HUES64 (cell line): ENCODE measurements around the gene UGT1A9.

Source experiments
- H3K27ac ChIP-seq: 2 replicates; pipeline ENCODE4 v1.7.0; 2013; ENCODE audit warnings: low read depth, low read length, inconsistent platforms
- H3K27me3 ChIP-seq: 2 replicates; pipeline ENCODE4 v1.6.1; 2013; ENCODE audit warnings: mild to moderate bottlenecking, low read length; ENCODE audit not compliant: insufficient read depth
- H3K36me3 ChIP-seq: 2 replicates; pipeline ENCODE4 v1.6.1; 2013; ENCODE audit warnings: mild to moderate bottlenecking, low read length; ENCODE audit not compliant: insufficient read depth
- H3K4me1 ChIP-seq: 2 replicates; pipeline ENCODE4 v1.6.1; 2013; ENCODE audit warnings: mild to moderate bottlenecking, low read length, moderate library complexity; ENCODE audit not compliant: insufficient read depth
- H3K4me3 ChIP-seq: 2 replicates; pipeline ENCODE4 v1.5.1; 2013; ENCODE audit warnings: mild to moderate bottlenecking, low read length, moderate library complexity
- H3K9ac ChIP-seq: 2 replicates; pipeline ENCODE4 v1.6.1; 2013; ENCODE audit warnings: mild to moderate bottlenecking, low read depth, low read length
- H3K9me3 ChIP-seq: 2 replicates; pipeline ENCODE4 v1.6.1; 2013; ENCODE audit warnings: low read depth, low read length; ENCODE audit not compliant: insufficient read depth
- WGBS: fragments of 150-250, 120-280 bp; methylation state at CpG from one replicate; pipeline ENCODE4 v1.1.7; 2013; ENCODE audit warnings: missing lambda C conversion rate; 5-methylcytosine and 5-hydroxymethylcytosine counted together

UGT1A9 gene

DNA sequence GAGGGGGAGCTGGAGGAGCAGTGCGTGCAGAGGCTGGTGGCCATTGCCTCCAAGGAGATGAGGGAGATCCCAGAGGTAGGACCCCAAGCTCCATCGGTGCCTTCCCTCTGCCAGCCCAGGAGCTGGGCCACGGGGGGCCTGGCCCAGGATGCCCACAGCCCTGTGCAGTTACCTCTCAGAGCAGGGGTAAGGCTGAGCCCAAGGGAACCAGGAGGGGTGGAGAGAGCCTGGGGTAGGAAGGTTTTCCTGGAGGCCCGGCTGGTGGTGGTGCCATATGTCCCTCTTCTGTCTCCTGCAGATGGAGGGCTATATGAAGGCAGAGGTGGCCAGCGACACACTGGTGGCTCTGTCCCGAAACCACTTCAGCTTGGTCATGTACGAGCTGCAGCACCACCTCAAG, 117.9 kb downstream of the UGT1A9 start:
- H3K9me3 ChIP-seq, result no peaks in the 10 kb centered on the region
- H3K9ac ChIP-seq, result no peak overlapping the region
- H3K4me3 ChIP-seq, result no peak overlapping the region
- no peaks in the 10 kb centered on the region for H3K36me3 ChIP-seq
- H3K27me3 ChIP-seq, result no peaks in the 10 kb centered on the region
- no peaks in the 10 kb centered on the region for H3K4me1 ChIP-seq
- no peak overlapping the region for H3K27ac ChIP-seq
- 94% methylated on average over 7 of the region's 7 CpGs for WGBS

DNA sequence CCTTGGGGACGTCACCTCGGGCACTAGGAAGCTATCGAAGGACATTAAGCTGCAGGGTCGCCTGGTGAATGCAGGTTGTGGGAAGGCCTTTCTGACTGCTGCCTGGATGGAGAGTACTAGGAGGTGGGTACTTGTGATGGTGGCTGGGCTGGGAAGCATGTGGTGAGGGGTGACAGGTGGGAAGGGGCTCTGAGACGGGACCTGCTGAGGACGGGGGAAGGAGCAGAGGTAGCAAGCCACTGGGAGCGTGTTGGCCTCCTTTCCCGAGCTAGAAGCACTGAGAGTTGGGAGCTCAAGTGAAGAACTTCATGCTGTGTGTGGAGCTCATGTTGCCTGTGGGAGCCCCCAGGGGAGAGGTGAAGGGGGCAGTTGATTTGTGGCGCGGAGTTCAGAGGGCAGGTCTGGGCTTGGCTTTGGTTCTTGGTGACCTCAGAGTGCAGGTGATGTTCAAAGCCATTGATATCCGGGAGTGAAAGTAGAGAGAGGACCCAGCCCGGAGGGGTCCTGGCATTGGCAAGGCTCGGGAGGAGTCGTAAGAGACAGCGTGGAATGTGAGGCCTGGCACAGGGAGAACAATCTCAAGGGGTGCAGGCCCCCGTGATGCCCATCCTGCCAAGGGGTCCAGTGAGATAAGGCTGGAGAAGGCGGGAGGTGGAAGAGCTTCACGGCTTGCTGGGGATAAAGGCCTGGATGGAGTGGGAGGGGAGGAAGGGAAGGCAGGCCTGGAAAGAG, 119.6 kb downstream of the UGT1A9 start:
- Histone ChIP-seq H3K4me3 (no peak overlapping the region), H3K9me3 (no peaks in the 10 kb centered on the region), H3K4me1 (no peaks in the 10 kb centered on the region), H3K27ac (no peak overlapping the region), H3K9ac (no peak overlapping the region), H3K36me3 (no peaks in the 10 kb centered on the region), H3K27me3 (no peaks in the 10 kb centered on the region)
- 92% methylated on average over 18 of the region's 18 CpGs for WGBS

DNA sequence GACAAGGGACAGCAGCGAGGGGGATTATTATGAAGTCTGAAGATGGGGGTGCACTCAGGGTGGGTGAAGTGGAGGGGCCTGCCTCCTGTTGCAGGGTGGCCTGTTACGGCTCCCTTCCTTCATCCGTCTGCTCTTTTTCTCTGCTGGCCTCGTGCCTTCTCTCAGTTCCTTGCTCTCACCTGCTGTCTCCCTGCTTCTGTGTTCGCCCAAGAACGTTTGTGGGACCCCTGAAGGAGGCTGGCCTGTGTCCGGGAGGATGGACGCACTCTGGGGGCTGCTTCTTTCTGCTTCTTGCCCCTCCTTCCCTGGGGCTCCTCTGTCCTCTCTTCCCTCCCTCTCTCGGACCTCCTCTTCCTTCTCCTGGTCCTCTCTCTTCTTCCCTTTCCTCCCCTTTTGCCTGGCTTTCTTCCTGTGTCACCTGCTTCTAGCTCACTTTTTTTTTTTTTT, 120.2 kb downstream of the UGT1A9 start:
- H3K27me3 ChIP-seq, result no peaks in the 10 kb centered on the region
- H3K36me3 ChIP-seq, result no peaks in the 10 kb centered on the region
- H3K9ac ChIP-seq, result no peak overlapping the region
- WGBS, result 94% methylated on average over 9 of the region's 9 CpGs
- no peak overlapping the region for H3K27ac ChIP-seq
- H3K4me3 ChIP-seq, result no peak overlapping the region
- no peaks in the 10 kb centered on the region for H3K4me1 ChIP-seq
- H3K9me3 ChIP-seq, result no peaks in the 10 kb centered on the region

DNA sequence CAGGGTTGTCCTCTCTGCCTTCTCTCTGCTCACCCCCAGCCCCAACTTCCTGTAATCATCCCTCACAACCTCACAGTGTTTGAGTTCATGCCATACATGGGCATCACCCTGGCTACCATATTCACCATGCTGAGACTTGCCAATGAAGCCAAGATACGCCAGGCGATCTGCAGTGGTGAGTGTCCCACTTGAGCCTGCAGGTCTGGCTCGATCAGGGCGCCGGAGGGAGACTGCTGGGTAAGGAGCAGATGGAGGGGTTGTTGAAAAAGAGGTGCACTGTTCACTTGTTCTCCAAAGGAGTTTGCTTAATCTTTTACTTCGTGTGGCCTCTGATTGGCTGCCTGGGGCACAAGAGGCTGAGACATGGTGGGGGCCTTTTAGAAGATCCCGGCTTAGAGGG, 121.0 kb downstream of the UGT1A9 start:
- no peaks in the 10 kb centered on the region for H3K9me3 ChIP-seq
- no peaks in the 10 kb centered on the region for H3K4me1 ChIP-seq
- H3K9ac ChIP-seq, result no peak overlapping the region
- no peak overlapping the region for H3K27ac ChIP-seq
- 93% methylated on average over 7 of the region's 7 CpGs for WGBS
- no peaks in the 10 kb centered on the region for H3K27me3 ChIP-seq
- no peaks in the 10 kb centered on the region for H3K36me3 ChIP-seq
- no peak overlapping the region for H3K4me3 ChIP-seq

DNA sequence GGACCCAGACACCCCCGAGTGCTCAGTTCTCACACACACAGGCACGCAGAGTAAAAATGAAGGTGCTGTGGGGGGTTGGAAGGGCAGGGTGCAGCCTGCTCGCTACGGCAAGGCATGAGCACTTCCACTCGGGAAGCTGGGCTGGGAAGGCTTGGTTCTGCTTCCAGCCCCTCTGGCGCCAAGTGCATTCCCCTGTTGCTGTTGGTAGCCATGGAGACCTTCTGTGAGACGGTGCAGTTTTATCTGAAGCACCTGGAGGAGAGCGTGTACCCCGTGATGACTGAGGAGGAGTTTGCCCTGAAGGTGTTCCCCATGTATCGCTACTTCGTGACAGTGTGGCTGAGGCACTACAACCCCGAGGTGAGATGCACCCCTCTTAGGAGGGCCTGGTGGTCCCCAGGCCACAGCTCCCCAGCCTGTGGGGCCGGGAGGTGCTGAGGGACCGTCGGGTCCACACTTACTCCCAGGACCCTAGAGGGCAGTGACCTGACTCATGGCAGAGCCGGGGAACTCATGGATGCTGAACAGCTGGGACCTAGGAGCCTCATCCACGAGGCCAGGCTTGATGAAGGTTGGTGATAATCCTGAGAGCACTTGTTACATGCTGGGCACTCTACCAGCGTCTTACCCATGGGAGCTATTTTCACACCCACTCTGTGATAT, 121.9 kb downstream of the UGT1A9 start:
- Histone ChIP-seq H3K27me3 (no peaks in the 10 kb centered on the region), H3K27ac (no peak overlapping the region), H3K4me1 (no peaks in the 10 kb centered on the region), H3K36me3 (no peaks in the 10 kb centered on the region), H3K9me3 (no peaks in the 10 kb centered on the region), H3K9ac (no peak overlapping the region), H3K4me3 (no peak overlapping the region)
- WGBS, result 95% methylated on average over 18 of the region's 18 CpGs

DNA sequence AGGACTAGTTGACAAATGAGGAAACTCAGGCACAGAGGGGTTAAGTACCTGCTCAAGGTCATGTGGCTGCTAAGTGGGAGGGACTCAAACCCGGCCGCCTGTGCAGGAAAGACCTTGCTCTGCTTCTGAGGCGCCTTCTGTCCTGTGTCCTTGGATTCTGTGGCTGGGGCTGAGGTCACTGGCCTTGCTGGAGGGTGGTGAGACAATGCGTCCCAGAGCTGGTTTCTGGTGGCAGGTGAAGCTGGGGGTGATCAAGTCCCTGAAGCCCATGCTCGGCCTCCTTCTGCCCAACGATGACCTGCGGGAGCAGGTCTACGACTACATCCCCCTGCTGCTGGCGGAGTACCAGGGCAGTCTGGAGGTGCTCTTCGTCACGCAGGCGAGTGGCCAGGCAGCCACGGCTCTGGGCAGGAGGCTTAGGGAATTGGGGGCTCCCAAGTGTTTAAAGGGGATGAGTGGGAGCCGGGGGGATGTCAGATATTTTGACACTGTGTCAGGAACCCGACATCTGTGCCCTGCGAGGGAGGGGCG, 122.5 kb downstream of the UGT1A9 start:
- no peaks in the 10 kb centered on the region for H3K36me3 ChIP-seq
- H3K9me3 ChIP-seq, result no peaks in the 10 kb centered on the region
- 92% methylated on average over 17 of the region's 17 CpGs for WGBS
- no peaks in the 10 kb centered on the region for H3K27me3 ChIP-seq
- no peak overlapping the region for H3K27ac ChIP-seq
- no peak overlapping the region for H3K9ac ChIP-seq
- no peak overlapping the region for H3K4me3 ChIP-seq
- no peaks in the 10 kb centered on the region for H3K4me1 ChIP-seq

DNA sequence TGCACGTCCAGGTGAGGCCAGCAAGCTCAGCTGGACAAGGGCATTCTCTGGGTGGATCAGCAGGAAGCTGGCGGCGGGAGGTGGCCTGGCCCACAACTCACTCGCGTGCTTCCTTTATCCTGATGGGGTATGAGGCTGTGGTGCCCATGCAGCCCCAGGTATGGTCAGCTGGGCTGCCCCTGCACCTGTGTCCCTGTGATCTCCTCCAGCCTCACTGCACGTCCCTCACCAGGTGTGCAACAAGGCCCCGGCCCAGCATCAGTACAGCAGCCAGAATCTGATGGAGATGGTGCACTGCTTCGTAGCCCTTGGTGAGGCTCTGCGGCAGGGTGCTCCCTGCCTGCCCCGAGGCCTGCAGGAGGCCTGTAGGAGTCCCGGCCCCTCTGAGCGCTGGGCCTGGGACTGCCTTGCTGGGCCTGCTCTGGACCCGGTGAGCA, 124.1 kb downstream of the UGT1A9 start:
- Histone ChIP-seq H3K36me3 (no peaks in the 10 kb centered on the region), H3K4me3 (no peak overlapping the region), H3K4me1 (no peaks in the 10 kb centered on the region), H3K9me3 (no peaks in the 10 kb centered on the region), H3K27me3 (no peaks in the 10 kb centered on the region), H3K27ac (no peak overlapping the region), H3K9ac (no peak overlapping the region)
- WGBS, result 96% methylated on average over 13 of the region's 13 CpGs

DNA sequence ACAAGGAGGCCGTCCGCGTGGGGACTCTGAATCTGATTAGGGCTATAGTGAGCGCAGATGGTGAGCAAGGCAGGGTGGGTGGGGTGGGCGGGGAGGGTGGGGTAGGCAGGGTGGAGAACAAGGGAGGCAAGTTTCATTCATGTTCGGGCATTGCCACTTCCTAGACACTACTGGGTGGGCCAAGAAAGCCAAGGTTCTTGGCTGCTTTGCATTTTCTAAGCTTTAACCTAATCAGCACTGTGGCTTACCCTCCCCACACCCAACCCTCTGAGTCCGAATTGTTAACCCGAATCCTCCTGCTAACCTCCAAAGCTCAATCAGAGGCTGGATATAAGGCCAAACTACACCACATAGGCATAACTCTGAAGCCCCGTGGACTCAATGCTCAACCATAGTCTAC, 124.6 kb downstream of the UGT1A9 start:
- Histone ChIP-seq H3K4me1 (no peaks in the 10 kb centered on the region), H3K9ac (no peak overlapping the region), H3K9me3 (no peaks in the 10 kb centered on the region), H3K36me3 (no peaks in the 10 kb centered on the region), H3K27ac (no peak overlapping the region), H3K27me3 (no peaks in the 10 kb centered on the region), H3K4me3 (no peak overlapping the region)
- 92% methylated on average over 9 of the region's 9 CpGs for WGBS

DNA sequence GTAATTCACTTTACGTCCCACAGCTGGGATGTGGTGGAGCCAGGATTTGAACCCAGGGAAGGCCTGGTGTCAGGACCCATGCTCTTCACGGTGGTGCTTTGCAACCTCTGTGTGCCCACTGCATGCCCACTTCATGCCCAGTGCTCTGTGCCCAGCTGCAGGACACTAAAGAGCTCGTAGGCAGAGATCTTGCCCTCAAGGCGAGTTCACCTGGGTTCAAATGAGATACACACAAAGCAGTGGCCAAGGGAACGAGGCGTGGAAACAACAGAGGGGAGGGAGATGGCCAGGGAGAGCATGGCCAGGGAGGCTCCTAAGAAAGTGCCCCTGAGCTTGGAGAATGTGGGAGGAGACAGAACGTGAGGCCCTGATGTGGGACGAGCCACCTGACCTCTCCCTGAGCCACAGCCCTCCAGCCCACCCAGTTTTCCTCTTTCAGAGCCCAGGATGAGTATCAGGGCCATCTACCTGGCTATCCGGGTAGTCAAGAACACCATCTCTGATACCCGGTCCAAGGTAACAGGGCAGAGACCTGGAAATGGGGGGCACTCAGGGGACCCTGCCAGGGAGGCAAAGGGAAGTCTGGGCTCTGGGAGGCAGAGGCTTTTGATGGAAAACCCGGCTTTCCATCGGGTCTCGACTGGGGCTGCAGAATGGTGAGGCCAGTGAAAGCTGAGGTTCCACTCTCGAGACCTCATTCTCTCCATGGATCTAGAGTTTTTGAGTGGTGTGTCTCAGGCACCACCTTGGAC, 126.8 kb downstream of the UGT1A9 start:
- no peaks in the 10 kb centered on the region for H3K36me3 ChIP-seq
- WGBS, result 90% methylated on average over 14 of the region's 14 CpGs
- no peak overlapping the region for H3K27ac ChIP-seq
- H3K4me1 ChIP-seq, result no peaks in the 10 kb centered on the region
- H3K27me3 ChIP-seq, result no peaks in the 10 kb centered on the region
- H3K9me3 ChIP-seq, result no peaks in the 10 kb centered on the region
- no peak overlapping the region for H3K9ac ChIP-seq
- no peak overlapping the region for H3K4me3 ChIP-seq

DNA sequence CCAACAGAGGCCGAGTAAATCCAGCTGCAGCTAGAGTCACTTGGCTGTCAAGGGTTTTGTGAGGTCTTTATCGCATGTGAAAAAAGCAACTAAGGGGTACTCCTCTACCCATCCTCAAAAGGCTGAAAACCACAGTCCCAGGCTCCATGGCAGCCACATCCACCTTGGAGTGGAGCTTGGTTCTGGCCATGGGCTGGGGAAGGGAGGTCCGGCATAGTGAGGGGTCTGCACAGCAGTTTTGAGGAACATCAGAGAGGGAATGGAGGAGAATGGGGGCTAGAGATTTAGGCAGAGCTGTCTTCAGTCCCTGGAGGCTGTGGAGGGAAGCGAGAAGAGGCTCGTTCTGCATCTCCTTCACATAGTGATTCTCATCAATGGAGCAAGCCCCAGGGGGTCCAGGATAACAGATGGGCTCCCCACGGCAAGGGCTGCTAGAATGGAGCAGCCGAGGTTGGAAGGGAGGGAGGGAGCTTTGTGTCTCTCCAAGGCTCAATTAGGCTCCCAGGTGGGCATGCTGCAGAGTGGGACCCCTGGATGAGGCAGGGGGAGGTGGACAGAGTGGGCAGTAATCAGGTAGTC, 127.5 kb downstream of the UGT1A9 start:
- Histone ChIP-seq H3K36me3 (no peaks in the 10 kb centered on the region), H3K4me1 (no peaks in the 10 kb centered on the region), H3K9me3 (no peaks in the 10 kb centered on the region), H3K9ac (no peak overlapping the region), H3K4me3 (no peak overlapping the region), H3K27me3 (no peaks in the 10 kb centered on the region), H3K27ac (no peak overlapping the region)
- 64% methylated on average over 6 of the region's 7 CpGs for WGBS

DNA sequence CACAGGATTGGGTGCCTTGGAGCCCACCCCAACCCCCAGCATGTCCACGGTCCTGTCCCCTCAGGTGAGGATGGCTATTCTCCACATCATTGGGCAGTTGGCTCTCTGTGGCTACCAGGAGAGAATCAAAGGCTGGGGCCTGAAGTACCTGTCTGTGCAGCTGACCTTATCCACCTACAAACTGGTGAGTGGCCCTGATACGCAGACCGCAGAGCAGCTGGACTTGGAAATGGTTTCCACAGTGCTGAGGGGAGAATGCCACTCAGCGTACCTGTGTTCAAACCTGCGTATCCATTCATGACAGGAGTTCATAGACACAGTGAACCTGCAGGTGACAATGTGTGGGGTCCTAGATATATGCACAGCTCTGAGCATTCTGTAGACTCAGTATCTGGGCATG, 128.0 kb downstream of the UGT1A9 start:
- no peaks in the 10 kb centered on the region for H3K4me1 ChIP-seq
- WGBS, result 75% methylated on average over 5 of the region's 5 CpGs
- H3K27me3 ChIP-seq, result no peaks in the 10 kb centered on the region

More for the DNA sequence above, 128.0 kb downstream of the UGT1A9 start:
- Histone ChIP-seq H3K27ac (no peak overlapping the region), H3K36me3 (no peaks in the 10 kb centered on the region), H3K4me3 (no peak overlapping the region), H3K9ac (no peak overlapping the region), H3K9me3 (no peaks in the 10 kb centered on the region)
